Measurements from ENCODE around the gene ZNF407. TPM values are rescaled to one million over a fixed set of nuclear protein-coding genes. Genes with fewer than 3 reads are reported as not detected.

The ZNF407 gene
- total and polyA plus RNA-seq, 9 donors = 5.3 to 22.3 (median 18.7) TPM

DNA sequence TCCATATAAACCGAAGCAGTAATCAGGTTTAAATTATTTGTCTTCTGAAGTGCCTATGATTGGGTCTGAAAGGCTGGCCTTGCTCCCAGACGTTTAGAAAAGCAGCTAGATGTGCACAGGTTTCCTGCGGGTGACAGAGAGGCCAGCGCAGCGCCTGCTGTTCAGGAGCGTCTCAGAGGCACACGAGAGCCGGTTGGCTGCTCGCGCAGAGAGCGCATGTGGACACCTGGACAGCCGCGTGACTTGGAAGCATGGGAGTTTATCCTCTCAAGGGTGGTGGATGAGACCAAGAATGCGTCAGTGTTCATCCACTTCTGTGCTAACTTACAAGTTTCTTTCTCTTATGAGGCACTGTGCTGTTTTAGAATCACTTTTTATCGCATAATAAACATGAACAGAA is 307.6 kb downstream of the ZNF407 start:
- no peak for TF ChIP-seq POLR2A (IDR thresholded peaks at IDR 0.05)
- TF ChIP-seq EP300 (IDR thresholded peaks at IDR 0.05) = no peak
- TF ChIP-seq CTCF (IDR thresholded peaks at IDR 0.05) = no peak
- DNase-seq = no peak
- H3K4me3 ChIP-seq = no peak overlapping the region
- WGBS, 3 donors = 88 to 89% (median 89%) methylated on average over 15 of the region's 15 CpGs
- H3K4me1 ChIP-seq (ENCODE audit: insufficient read depth) = no peaks in the 10 kb centered on the region
- H3K27ac ChIP-seq = no peak overlapping the region
- no peaks in the 10 kb centered on the region for H3K9me3 ChIP-seq
- H3K27me3 ChIP-seq = no peaks in the 10 kb centered on the region
- H3K36me3 ChIP-seq = no peaks in the 10 kb centered on the region
- intact Hi-C loops (cut with DNase I) = no loop called here

GRCh38 chr18:74906184-74906583 is 308.5 kb downstream of the ZNF407 start:
- Histone ChIP-seq H3K4me1 (ENCODE audit: insufficient read depth) (no peaks in the 10 kb centered on the region), H3K36me3 (no peaks in the 10 kb centered on the region), H3K27me3 (no peaks in the 10 kb centered on the region), H3K4me3 (no peak overlapping the region), H3K9me3 (no peaks in the 10 kb centered on the region), H3K27ac (no peak overlapping the region)
- TF ChIP-seq EP300 (IDR thresholded peaks at IDR 0.05) (no peak), CTCF (IDR thresholded peaks at IDR 0.05) (no peak)
- 15 to 54% (median 29%) methylated on average over 2 of the region's 2 CpGs for WGBS, 3 donors
- DNase-seq = no peak
- intact Hi-C loops (cut with DNase I) = no loop called here

- Histone ChIP-seq H3K27ac (no peak overlapping the region), H3K4me1 (ENCODE audit: insufficient read depth) (no peaks in the 10 kb centered on the region), H3K4me3 (no peak overlapping the region), H3K36me3 (no peaks in the 10 kb centered on the region), H3K9me3 (no peaks in the 10 kb centered on the region), H3K27me3 (no peaks in the 10 kb centered on the region)
- no peak for DNase-seq
- intact Hi-C loops (cut with DNase I) = no loop called here
- TF ChIP-seq EP300 (IDR thresholded peaks at IDR 0.05) = no peak
- TF ChIP-seq POLR2A (IDR thresholded peaks at IDR 0.05) = no peak
- TF ChIP-seq CTCF (IDR thresholded peaks at IDR 0.05) = no peak
- WGBS, 3 donors = 88 to 91% (median 90%) methylated on average over 17 of the region's 17 CpGs
Observed at GRCh38 chr18:74914052-74914591, 316.5 kb downstream of the ZNF407 start.

- DNase-seq = no peak
- TF ChIP-seq POLR2A (IDR thresholded peaks at IDR 0.05) = no peak
- no peak for TF ChIP-seq EP300 (IDR thresholded peaks at IDR 0.05)
- TF ChIP-seq CTCF (IDR thresholded peaks at IDR 0.05) = no peak
- Histone ChIP-seq H3K9me3 (no peaks in the 10 kb centered on the region), H3K36me3 (no peaks in the 10 kb centered on the region), H3K4me3 (no peak overlapping the region), H3K4me1 (ENCODE audit: insufficient read depth) (no peaks in the 10 kb centered on the region), H3K27ac (no peak overlapping the region), H3K27me3 (no peaks in the 10 kb centered on the region)
- 82 to 88% (median 84%) methylated on average over 2 of the region's 2 CpGs for WGBS, 3 donors
- intact Hi-C loops (cut with DNase I) = no loop called here
Observed at GRCh38 chr18:74914648-74915047, 317.0 kb downstream of the ZNF407 start.
